Measurements from ENCODE around the gene PCMTD2. TPM values are rescaled to one million over a fixed set of nuclear protein-coding genes. Genes with fewer than 3 reads are reported as not detected.
A peak's percentile ranks its signal among the peaks of the same experiment; 100 is the strongest.

PCMTD2 gene
- total and polyA plus RNA-seq, 2 of the 13 experiments (the other 11 are each of a cell fraction or from before 2014, with no cell fraction given), result 47.0 to 76.9 TPM

DNA sequence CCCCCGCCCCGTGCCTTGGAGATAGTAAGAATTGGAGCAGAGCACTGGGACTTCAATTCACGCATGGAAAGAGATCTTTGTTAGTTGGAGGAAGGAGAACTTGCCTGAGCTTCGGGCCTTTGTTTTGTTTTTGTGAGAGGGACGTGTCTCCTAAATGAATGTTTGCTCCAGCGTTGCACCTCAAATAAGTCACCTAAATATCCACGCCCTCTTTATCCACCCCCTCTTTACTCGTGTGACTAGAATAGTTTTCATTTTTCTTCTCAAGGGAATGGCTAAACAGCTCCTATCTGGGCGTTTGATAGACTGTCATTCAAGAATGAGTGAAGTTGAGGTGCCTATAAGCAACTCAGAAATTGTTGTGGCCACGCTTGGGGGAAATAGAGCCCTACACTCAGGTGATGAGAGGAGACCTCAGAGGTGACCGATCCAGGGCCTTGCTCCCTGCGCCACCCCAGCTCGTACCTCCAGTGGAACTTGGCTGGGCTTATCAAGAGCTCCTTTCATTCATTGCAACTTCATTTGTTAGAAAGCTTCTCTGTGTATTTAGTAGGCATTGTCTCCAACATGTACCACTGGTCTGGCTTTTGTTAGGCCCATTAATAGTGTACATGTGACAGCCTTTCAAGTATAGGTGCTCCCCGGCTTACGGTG is 861 bp downstream of the PCMTD2 start (continued):
- TF ChIP-seq, protein P1, sequence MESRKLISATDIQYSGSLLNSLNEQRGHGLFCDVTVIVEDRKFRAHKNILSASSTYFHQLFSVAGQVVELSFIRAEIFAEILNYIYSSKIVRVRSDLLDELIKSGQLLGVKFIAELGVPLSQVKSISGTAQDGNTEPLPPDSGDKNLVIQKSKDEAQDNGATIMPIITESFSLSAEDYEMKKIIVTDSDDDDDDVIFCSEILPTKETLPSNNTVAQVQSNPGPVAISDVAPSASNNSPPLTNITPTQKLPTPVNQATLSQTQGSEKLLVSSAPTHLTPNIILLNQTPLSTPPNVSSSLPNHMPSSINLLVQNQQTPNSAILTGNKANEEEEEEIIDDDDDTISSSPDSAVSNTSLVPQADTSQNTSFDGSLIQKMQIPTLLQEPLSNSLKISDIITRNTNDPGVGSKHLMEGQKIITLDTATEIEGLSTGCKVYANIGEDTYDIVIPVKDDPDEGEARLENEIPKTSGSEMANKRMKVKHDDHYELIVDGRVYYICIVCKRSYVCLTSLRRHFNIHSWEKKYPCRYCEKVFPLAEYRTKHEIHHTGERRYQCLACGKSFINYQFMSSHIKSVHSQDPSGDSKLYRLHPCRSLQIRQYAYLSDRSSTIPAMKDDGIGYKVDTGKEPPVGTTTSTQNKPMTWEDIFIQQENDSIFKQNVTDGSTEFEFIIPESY (CRISPR knock-in tag; IDR thresholded peaks at IDR 0.05), result no peak
- no peak for TF ChIP-seq ZNF383 (CRISPR knock-in tag; IDR thresholded peaks at IDR 0.05; ENCODE audit: borderline replicate concordance)
- TF ChIP-seq YY1 (IDR thresholded peaks at IDR 0.05; ENCODE audit: insufficient read depth, insufficient replicate concordance, low read depth, low read length), result no peak
- no peak for TF ChIP-seq SMAD3 (CRISPR knock-in tag; IDR thresholded peaks at IDR 0.05)
- TF ChIP-seq SAP130 (CRISPR knock-in tag; IDR thresholded peaks at IDR 0.05; ENCODE audit: low read depth), result no peak
- TF ChIP-seq, protein P2, sequence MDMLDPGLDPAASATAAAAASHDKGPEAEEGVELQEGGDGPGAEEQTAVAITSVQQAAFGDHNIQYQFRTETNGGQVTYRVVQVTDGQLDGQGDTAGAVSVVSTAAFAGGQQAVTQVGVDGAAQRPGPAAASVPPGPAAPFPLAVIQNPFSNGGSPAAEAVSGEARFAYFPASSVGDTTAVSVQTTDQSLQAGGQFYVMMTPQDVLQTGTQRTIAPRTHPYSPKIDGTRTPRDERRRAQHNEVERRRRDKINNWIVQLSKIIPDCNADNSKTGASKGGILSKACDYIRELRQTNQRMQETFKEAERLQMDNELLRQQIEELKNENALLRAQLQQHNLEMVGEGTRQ (IDR thresholded peaks at IDR 0.05; ENCODE audit: low read depth, low read length), result no peak
- TF ChIP-seq, protein P2 (CRISPR knock-in tag; IDR thresholded peaks at IDR 0.05; ENCODE audit: borderline replicate concordance), result no peak
- no peak for TF ChIP-seq ZNF143 (CRISPR knock-in tag; IDR thresholded peaks at IDR 0.05)
- no peak for TF ChIP-seq ZNF350 (CRISPR knock-in tag; IDR thresholded peaks at IDR 0.05; ENCODE audit: borderline replicate concordance, low read depth)
- no peak for TF ChIP-seq EED (CRISPR knock-in tag; IDR thresholded peaks at IDR 0.05)
- TF ChIP-seq, protein P3, sequence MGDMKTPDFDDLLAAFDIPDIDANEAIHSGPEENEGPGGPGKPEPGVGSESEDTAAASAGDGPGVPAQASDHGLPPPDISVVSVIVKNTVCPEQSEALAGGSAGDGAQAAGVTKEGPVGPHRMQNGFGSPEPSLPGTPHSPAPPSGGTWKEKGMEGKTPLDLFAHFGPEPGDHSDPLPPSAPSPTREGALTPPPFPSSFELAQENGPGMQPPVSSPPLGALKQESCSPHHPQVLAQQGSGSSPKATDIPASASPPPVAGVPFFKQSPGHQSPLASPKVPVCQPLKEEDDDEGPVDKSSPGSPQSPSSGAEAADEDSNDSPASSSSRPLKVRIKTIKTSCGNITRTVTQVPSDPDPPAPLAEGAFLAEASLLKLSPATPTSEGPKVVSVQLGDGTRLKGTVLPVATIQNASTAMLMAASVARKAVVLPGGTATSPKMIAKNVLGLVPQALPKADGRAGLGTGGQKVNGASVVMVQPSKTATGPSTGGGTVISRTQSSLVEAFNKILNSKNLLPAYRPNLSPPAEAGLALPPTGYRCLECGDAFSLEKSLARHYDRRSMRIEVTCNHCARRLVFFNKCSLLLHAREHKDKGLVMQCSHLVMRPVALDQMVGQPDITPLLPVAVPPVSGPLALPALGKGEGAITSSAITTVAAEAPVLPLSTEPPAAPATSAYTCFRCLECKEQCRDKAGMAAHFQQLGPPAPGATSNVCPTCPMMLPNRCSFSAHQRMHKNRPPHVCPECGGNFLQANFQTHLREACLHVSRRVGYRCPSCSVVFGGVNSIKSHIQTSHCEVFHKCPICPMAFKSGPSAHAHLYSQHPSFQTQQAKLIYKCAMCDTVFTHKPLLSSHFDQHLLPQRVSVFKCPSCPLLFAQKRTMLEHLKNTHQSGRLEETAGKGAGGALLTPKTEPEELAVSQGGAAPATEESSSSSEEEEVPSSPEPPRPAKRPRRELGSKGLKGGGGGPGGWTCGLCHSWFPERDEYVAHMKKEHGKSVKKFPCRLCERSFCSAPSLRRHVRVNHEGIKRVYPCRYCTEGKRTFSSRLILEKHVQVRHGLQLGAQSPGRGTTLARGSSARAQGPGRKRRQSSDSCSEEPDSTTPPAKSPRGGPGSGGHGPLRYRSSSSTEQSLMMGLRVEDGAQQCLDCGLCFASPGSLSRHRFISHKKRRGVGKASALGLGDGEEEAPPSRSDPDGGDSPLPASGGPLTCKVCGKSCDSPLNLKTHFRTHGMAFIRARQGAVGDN (CRISPR knock-in tag; IDR thresholded peaks at IDR 0.05), result no peak
- TF ChIP-seq ZNF614 (CRISPR knock-in tag; IDR thresholded peaks at IDR 0.05; ENCODE audit: borderline replicate concordance), result no peak
- peak; percentile 20 for TF ChIP-seq IKZF4 (CRISPR knock-in tag; IDR thresholded peaks at IDR 0.05; ENCODE audit: borderline replicate concordance, low read depth, not compliant biosample characterization)
- no peak for TF ChIP-seq JUNB (CRISPR knock-in tag; IDR thresholded peaks at IDR 0.05; ENCODE audit: borderline replicate concordance)
- no peak for TF ChIP-seq MLLT10 (CRISPR knock-in tag; IDR thresholded peaks at IDR 0.05)
- no peak for TF ChIP-seq MBNL3 (CRISPR knock-in tag; conservative IDR thresholded peaks at IDR 0.05)
- no peak for TF ChIP-seq BORCS8-MEF2B (CRISPR knock-in tag; IDR thresholded peaks at IDR 0.05)
- TF ChIP-seq FOXA3 (CRISPR knock-in tag; IDR thresholded peaks at IDR 0.05), result no peak
- no peak for TF ChIP-seq FLYWCH1 (CRISPR knock-in tag; IDR thresholded peaks at IDR 0.05)
